Stomach (tissue), 4 donors: ENCODE results near the gene INSIG2.

Experiments used
- CTCF ChIP-seq, 7 experiments: fragments of 450-650 bp in 4 of 7; fragments of 200-600 bp in 3 of 7; sonication (generic) in 3 of 7; IDR thresholded peaks; one replicate each; pipeline ENCODE4 v1.5.1; 2016 to 2019; ENCODE audit warnings: antibody characterized with exemption in 7 of 7, control low read depth in 2 of 7, mild to moderate bottlenecking in 1 of 7
- POLR2A ChIP-seq, 4 donors: fragments of 450-650 bp; IDR thresholded peaks; one replicate each; pipeline ENCODE4 v1.6.1; 2016; ENCODE audit warnings: antibody characterized with exemption in 4 of 4, control low read depth in 2 of 4, mild to moderate bottlenecking in 1 of 4, moderate library complexity in 1 of 4

GRCh38 chr2:118151831-118152230, 63.6 kb downstream of the INSIG2 start:
- TF ChIP-seq POLR2A (IDR thresholded peaks at IDR 0.05) (no peak), CTCF (IDR thresholded peaks at IDR 0.05) (no peak)
